Endothelial cell of umbilical vein (primary cell): Measurements from ENCODE around the gene TMEM135. TPM values are rescaled to one million over a fixed set of nuclear protein-coding genes. Genes with fewer than 3 reads are reported as not detected.

ENCODE experiments used
- BruUV-seq: library from RNA; stranded (reverse); fragments of 400-500 nt; replicated peaks from 2 replicates; lab custom pipeline; 2021; lab: Mats Ljungman, UMichigan
- CTCF ChIA-PET: fragments of 300-600, 350-600 bp; sonication (Branson Sonifier 250); formaldehyde crosslinking; loops from one replicate; lab custom pipeline; 2021; ENCODE audit warnings: antibody characterized with exemption, inconsistent platforms; lab: Charles Lee
- POLR2A ChIA-PET: fragments of 300-600, 350-600 bp; sonication (Branson Sonifier 250); formaldehyde crosslinking; loops from one replicate; lab custom pipeline; 2021; ENCODE audit warnings: antibody characterized with exemption, inconsistent platforms; lab: Charles Lee
- DNase-seq: peaks from one replicate; pipeline ENCODE4 v3.0.0-alpha.2; 2011; ENCODE audit warnings: low read depth, low spot score
- FAIRE-seq: peaks from 2 replicates; lab custom pipeline; 2011; peaks lifted over from hg19 to GRCh38; lab: Jason Lieb, UNC
- H2AFZ ChIP-seq: 2 replicates; pipeline ENCODE4 v1.6.0; 2012; ENCODE audit warnings: low read depth, low read length, control low read depth, inconsistent platforms
- H3K27ac ChIP-seq: 2 replicates; pipeline ENCODE4 v1.5.1; 2011; ENCODE audit warnings: low read depth, mild to moderate bottlenecking, control low read depth, low read length, moderate library complexity; ENCODE audit not compliant: insufficient read depth
- H3K27me3 ChIP-seq, 2 experiments: 2 replicates each; pipeline versions ENCODE4 v1.6.0 to v1.6.1; 2011; ENCODE audit warnings: low read length in 2 of 2, mixed read lengths in 1 of 2; ENCODE audit not compliant: control insufficient read depth in 2 of 2, insufficient read depth in 2 of 2
- H3K36me3 ChIP-seq, 2 experiments: 2 replicates in 1 of 2; 3 replicates in 1 of 2; pipeline ENCODE4 v1.5.1; 2011; ENCODE audit warnings: low read length in 2 of 2, mild to moderate bottlenecking in 1 of 2, moderate library complexity in 1 of 2; ENCODE audit not compliant: control insufficient read depth in 2 of 2, insufficient read depth in 2 of 2; ENCODE audit errors: extremely low read depth in 1 of 2
- H3K4me1 ChIP-seq: 3 replicates; pipeline ENCODE4 v1.5.1; 2011; ENCODE audit warnings: mild to moderate bottlenecking, low read length; ENCODE audit not compliant: control insufficient read depth, insufficient read depth; ENCODE audit errors: extremely low read depth
- H3K4me2 ChIP-seq: 2 replicates; pipeline ENCODE4 v1.6.1; 2011; ENCODE audit warnings: low read length, control low read depth, mixed read lengths; ENCODE audit not compliant: insufficient read depth
- H3K4me3 ChIP-seq, 3 experiments: fragments of 200-600 bp in 1 of 3; sonication (generic), shearing (Covaris generic) in 1 of 3; replicated peaks in 1 of 3; 2 replicates each; pipeline ENCODE4 v1.5.1; 2011 to 2016; ENCODE audit warnings: control low read depth in 3 of 3, low read length in 3 of 3, mild to moderate bottlenecking in 2 of 3, inconsistent platforms in 1 of 3, low read depth in 1 of 3, moderate library complexity in 1 of 3; ENCODE audit not compliant: insufficient read depth in 1 of 3
- H3K79me2 ChIP-seq: 2 replicates; pipeline ENCODE4 v1.6.0; 2012; ENCODE audit warnings: low read length, inconsistent platforms; ENCODE audit not compliant: control insufficient read depth, insufficient read depth
- H3K9ac ChIP-seq: replicated peaks from 2 replicates; pipeline ENCODE3; 2011; ENCODE audit warnings: low read length, control low read depth; ENCODE audit not compliant: insufficient read depth; ENCODE audit errors: extremely low read depth
- H3K9me1 ChIP-seq: replicated peaks from 3 replicates; pipeline ENCODE4 v1.6.0; 2011; ENCODE audit warnings: mild to moderate bottlenecking, low read length; ENCODE audit not compliant: control insufficient read depth, insufficient read depth; ENCODE audit errors: extremely low read depth
- H3K9me3 ChIP-seq: replicated peaks from 2 replicates; pipeline ENCODE4 v1.5.1; 2012; ENCODE audit warnings: low read length, inconsistent platforms; ENCODE audit not compliant: control insufficient read depth, insufficient read depth
- H4K20me1 ChIP-seq: replicated peaks from 2 replicates; pipeline ENCODE3; 2011; ENCODE audit warnings: mild to moderate bottlenecking, low read length; ENCODE audit not compliant: control insufficient read depth, insufficient read depth; ENCODE audit errors: extremely low read depth
- EZH2 ChIP-seq: IDR thresholded peaks from 2 replicates; pipeline ENCODE4 v1.6.1; 2012; ENCODE audit warnings: borderline replicate concordance, low read depth, mild to moderate bottlenecking, moderate library complexity, low read length, inconsistent platforms; ENCODE audit not compliant: severe bottlenecking
- FOS ChIP-seq: IDR thresholded peaks from 2 replicates; pipeline ENCODE4 v1.6.1; 2011; ENCODE audit warnings: mild to moderate bottlenecking, low read length, moderate library complexity, borderline replicate concordance; ENCODE audit not compliant: insufficient read depth
- GATA2 ChIP-seq: IDR thresholded peaks from 2 replicates; pipeline ENCODE4 v1.7.0; 2011; ENCODE audit warnings: low read depth, mild to moderate bottlenecking, moderate library complexity, mixed read lengths, low read length; ENCODE audit not compliant: insufficient read length, insufficient read depth
- JUN ChIP-seq: IDR thresholded peaks from 2 replicates; pipeline ENCODE4 v1.6.1; 2011; ENCODE audit warnings: borderline replicate concordance, low read depth; ENCODE audit not compliant: insufficient read length, insufficient read depth
- MYC ChIP-seq: IDR thresholded peaks from one replicate; pipeline ENCODE4 v1.6.1; 2011; ENCODE audit warnings: mild to moderate bottlenecking, low read depth, low read length
- POLR2A ChIP-seq: IDR thresholded peaks from 2 replicates; pipeline ENCODE4 v1.6.1; 2012; ENCODE audit warnings: low read depth, mild to moderate bottlenecking, control low read depth, low read length
- POLR2AphosphoS5 ChIP-seq: IDR thresholded peaks from 2 replicates; pipeline ENCODE4 v1.6.1; 2012; ENCODE audit warnings: low read depth, mild to moderate bottlenecking, control low read depth, low read length, moderate library complexity; ENCODE audit not compliant: insufficient read depth
- dilution Hi-C: fragments of 300-500 bp; cut with MboI; formaldehyde crosslinking; loops from one replicate; pipeline ENCODE4 v1.15.0; 2019; ENCODE audit warnings: low sequenced_read_pairs; ENCODE audit not compliant: extremely low pct_ligation_motif_present
- intact Hi-C: fragments of 100-400 bp; cut with micrococcal nuclease; formaldehyde crosslinking; loops from one replicate; pipeline ENCODE4 v1.10.0; 2022
- polyA plus RNA-seq, 4 experiments: library from polyadenylated mRNA; depleted of rRNA in 3 of 4; stranded (reverse) in 3 of 4; unstranded in 1 of 4; fragments of >200 nt; gene quantifications; 2 replicates each; pipeline versions ENCODE4 v1.2.1 to v1.2.3, GENCODE V29; 2011 to 2012; ENCODE audit warnings: missing spikeins in 1 of 4
- total RNA-seq: library from RNA; stranded (reverse); gene quantifications from 2 replicates; pipeline ENCODE4 v1.2.3, GENCODE V29; 2021
- TF ChIP-seq, protein P1 (sequence below), 2 donors: IDR thresholded peaks; 1 replicate in 1 of 2; 2 replicates in 1 of 2; pipeline ENCODE4 v1.5.1; 2011; ENCODE audit warnings: low read length in 2 of 2, mild to moderate bottlenecking in 2 of 2, moderate library complexity in 2 of 2, control low read depth in 1 of 2, inconsistent platforms in 1 of 2, low read depth in 1 of 2; ENCODE audit not compliant: insufficient read depth in 1 of 2; ENCODE audit errors: extremely low read depth in 1 of 2
- TF ChIP-seq, protein P2 (sequence below): IDR thresholded peaks from 2 replicates; pipeline ENCODE4 v1.6.1; 2011; ENCODE audit not compliant: insufficient read depth, insufficient read length

TMEM135 gene
- total and polyA plus RNA-seq, 2 donors (not counting 3 experiments of a cell fraction or from before 2014, with no cell fraction given): 12.3 to 33.2 TPM

DNA sequence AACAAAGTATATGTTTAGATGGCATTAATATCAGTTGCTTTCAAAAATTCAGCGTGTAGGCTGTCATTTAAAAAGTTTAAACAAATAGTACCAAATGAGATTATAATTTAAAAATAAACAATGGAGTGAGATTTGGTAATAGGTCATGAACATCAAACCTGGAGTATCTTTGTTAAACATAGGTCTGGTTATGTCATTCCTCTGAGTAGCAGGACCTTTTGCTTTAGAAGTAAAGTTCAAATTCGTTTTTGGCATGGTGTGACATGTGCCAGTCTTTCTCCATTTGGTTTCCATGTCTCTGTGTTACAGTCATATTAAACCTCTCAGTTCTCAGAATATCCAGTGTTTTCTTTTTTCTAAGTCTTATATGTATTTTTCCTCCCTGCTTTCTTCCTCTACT, 242.4 kb downstream of the TMEM135 start:
- CTCF ChIA-PET: interaction anchor here (2.0 to 3.5 kb wide), 3 partner anchors 286 to 345 kb away, joined by 7 to 53 read pairs (median 41); no protein-coding TSS in a partner anchor
- dilution Hi-C loops: no loop called here

More for the DNA sequence above, 242.4 kb downstream of the TMEM135 start:
- Histone ChIP-seq H3K36me3 (no peaks in the 10 kb centered on the region), H3K27ac (no peak overlapping the region), H3K27me3 (no peaks in the 10 kb centered on the region), H4K20me1 (no peaks in the 10 kb centered on the region), H3K4me3 (no peak overlapping the region), H3K79me2 (no peaks in the 10 kb centered on the region), H3K4me2 (no peak overlapping the region), H3K4me1 (peaks cover 9% of the 10 kb centered on the region), H2AFZ (no peak overlapping the region), H3K9me3 (no peaks in the 10 kb centered on the region), H3K9ac (no peak overlapping the region), H3K9me1 (no peaks in the 10 kb centered on the region)
- POLR2A ChIA-PET: no interaction called here
- DNase-seq: no peak
- no peak for FAIRE-seq
- no TSS peak for BruUV-seq
- intact Hi-C loops: loop anchor here (2.0 kb wide), 4 partner anchors 243 to 409 kb away; partner anchors contain the start of genes FZD4 and TMEM135
- TF ChIP-seq GATA2 (no peak), FOS (no peak), JUN (no peak), EZH2 (no peak), MYC (no peak), POLR2AphosphoS5 (no peak), POLR2A (no peak)
- TF ChIP-seq, protein P1, sequence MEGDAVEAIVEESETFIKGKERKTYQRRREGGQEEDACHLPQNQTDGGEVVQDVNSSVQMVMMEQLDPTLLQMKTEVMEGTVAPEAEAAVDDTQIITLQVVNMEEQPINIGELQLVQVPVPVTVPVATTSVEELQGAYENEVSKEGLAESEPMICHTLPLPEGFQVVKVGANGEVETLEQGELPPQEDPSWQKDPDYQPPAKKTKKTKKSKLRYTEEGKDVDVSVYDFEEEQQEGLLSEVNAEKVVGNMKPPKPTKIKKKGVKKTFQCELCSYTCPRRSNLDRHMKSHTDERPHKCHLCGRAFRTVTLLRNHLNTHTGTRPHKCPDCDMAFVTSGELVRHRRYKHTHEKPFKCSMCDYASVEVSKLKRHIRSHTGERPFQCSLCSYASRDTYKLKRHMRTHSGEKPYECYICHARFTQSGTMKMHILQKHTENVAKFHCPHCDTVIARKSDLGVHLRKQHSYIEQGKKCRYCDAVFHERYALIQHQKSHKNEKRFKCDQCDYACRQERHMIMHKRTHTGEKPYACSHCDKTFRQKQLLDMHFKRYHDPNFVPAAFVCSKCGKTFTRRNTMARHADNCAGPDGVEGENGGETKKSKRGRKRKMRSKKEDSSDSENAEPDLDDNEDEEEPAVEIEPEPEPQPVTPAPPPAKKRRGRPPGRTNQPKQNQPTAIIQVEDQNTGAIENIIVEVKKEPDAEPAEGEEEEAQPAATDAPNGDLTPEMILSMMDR (IDR thresholded peaks at IDR 0.05; ENCODE audit: extremely low read depth in 1 of 2, insufficient read depth in 1 of 2, low read depth in 1 of 2, low read length in 2 of 2): no peak
- TF ChIP-seq, protein P2, sequence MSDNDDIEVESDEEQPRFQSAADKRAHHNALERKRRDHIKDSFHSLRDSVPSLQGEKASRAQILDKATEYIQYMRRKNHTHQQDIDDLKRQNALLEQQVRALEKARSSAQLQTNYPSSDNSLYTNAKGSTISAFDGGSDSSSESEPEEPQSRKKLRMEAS: no peak
